Measurements from ENCODE around the gene NTF4.
"Not testable (repeated sequence)": the region's sequence is repeated elsewhere in the genome, so short reads cannot be mapped to it uniquely, and the experiment has no call there.

Gene NTF4

DNA sequence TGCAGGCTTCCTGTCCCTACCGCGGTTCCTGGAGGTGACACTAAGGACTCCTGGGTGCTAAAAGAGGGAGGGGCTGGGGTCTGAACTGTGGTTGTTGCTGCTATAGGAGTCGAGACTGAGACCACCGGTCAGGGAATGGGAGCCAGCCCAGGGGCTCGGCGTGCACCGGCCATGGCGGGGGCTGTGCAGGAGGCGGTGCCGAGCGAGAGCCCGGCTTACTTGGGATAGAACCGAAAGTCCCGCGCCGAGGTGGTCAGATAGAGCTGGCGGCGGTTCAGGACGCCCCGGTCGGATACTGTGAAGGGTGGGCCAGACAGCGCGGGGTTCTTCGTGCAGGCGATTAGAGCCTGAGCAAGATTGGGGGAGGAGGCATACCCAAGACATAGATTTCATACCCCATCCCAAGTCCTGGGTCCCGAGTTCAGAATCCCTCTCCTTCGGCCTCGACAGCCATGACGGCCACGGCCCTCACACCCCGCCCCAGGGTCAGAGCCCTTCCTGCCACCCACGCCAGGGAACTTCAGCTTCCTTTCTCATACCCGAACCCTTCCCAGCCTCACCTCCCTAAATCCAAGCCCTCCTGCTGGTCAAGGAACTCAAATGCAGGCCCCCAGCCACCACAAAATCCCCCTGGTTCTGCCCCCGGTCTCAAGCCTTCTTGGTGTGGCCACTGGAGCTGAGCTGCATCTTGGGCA lies 7.6 kb downstream of the NTF4 start:
- not testable (repeated sequence) for DNase-seq (ENCODE audit: low spot score)

DNA sequence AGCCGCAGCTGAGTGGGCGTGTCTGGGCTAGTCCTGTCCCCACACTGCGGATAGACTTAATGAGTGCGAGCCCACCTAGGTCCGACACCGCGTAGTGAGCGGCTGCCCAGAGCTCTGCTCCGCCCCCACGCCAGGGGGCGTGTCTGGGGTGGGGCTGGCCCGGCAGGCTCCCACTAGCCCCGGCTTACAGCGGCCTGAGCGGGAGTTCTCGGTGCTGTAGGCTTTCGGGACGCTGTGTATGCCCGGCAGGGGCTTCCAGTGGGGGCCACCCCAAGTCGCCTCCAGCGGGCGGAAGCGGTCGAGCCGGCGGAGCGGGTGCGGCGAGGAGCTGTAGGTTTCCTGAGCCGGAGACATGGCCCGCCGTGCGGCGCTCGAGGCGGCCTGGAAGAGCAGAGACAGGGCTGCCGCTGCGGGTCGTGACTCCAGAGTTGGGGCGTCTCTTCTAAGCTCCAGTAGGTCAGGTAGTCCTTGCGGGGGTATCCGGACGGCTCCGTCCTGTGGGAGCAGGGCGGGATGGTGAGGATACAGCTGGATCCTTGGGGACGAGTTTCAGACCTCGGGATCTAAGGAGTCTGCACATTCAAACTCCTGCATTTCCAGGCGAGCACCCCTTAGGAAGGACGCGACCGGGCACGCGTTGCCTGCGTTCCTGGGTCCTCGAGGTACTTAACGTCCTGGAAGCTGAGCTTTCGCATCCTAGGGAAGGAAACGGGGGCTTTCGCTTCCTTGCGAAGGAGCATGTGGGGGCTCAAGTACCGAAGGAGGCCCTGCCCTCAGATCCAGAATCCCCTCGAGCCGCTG lies 8.3 kb downstream of the NTF4 start:
- DNase-seq (ENCODE audit: low spot score), result no peak

DNA sequence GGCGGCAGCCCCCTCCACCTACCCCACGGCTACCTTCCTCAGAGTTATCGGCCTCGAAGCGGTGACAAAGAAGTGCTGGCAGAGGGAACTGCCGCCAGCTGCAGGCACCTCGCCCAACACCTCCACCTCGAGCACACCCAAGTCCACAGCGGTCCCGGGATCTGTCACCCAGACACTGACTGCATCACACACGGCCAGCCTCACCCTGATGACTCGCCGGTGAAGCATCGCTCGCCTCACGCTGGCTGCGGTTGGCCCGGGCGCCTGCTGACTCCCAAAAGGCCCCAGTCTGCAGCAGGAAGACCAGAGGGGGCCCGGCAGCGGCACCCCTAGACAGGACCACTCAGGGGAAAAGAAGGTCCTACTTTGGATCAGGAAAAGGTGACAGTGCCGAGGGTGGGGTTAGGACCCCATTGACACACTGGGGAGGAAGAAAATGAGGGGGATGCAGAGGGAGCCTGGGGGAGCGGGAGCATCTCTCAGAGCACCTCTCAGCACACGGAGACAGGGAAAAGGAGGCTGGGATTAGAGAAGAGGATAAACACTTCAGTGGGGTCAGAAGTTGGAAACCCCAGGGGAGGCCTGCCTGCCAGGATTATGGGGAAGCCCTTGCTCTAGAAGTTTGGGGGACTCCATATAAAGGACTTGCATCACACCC lies 14.1 kb downstream of the NTF4 start:
- DNase-seq (ENCODE audit: low spot score), result peak; percentile 70

DNA sequence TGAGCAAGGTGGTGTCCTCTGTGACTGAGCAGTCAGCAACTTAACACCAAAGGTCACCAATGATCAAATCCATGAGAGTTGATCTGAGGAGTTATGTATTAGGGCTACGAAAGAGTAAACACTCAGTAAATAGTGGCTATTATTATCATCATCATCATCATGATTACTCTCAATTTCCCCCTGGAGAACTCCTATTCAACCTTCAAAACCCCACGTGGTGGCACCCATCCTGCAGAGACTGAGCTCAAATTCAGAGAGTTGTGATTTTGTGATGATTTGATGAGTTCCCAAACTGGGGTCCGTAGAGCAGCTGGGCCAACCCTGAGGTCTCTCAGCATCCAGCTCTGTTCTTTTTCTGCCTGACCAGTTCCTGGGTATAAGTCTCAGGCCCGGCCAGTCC lies 14.8 kb downstream of the NTF4 start:
- not testable (repeated sequence) for DNase-seq (ENCODE audit: low spot score)

DNA sequence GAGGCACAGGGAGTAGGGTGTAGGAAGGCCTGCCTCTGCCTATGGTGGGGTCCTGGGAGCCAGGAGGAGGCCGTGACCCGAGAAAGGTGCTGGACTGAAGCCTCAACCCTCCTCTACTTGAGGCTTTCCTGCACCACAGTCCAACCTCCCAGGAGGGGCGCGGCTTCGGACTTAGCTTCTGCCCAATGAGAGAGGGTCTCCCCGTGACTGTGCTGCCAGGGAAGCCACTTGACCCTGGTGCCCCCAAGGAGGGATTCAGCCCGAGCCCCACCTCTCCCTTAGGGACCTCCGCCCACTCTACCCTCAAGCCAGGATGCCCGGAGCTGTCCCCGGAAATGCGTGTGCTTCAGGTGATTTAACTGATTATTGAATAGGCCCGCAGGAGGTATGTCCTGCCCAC lies 15.6 kb downstream of the NTF4 start, which contains the start of gene CGB8:
Gene CGB8, minus strand, starts transcription at position 101 of the 400 bp plus-strand sequence. CDS start 372 bp downstream, outside the sequence.
- DNase-seq (ENCODE audit: low spot score), result not testable (repeated sequence)

DNA sequence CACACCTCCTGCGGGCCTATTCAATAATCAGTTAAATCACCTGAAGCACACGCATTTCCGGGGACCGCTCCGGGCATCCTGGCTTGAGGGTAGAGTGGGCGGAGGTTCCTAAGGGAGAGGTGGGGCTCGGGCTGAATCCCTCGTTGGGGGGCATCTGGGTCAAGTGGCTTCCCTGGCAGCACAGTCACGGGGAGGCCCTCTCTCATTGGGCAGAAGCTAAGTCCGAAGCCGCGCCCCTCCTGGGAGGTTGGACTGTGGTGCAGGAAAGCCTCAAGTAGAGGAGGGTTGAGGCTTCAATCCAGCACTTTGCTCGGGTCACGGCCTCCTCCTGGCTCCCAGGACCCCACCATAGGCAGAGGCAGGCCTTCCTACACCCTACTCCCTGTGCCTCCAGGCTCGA lies 21.1 kb downstream of the NTF4 start, which contains the start of gene CGB5:
Gene CGB5, plus strand, starts transcription at position 301 of the 400 bp plus-strand sequence. CDS start 362 bp downstream, outside the sequence.
- not testable (repeated sequence) for DNase-seq (ENCODE audit: low spot score)

DNA sequence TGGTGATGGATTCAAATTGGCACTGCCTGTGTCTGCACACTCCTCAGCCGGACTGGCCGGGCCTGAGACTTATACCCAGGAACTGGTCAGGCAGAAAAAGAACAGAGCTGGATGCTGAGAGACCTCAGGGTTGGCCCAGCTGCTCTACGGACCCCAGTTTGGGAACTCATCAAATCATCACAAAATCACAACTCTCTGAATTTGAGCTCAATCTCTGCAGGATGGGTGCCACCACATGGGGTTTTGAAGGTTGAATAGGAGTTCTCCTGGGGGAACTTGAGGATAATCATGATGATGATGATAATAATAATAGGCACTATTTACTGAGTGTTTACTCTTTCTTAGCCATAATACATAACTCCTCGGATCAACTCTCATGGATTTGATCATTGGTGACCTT lies 22.0 kb downstream of the NTF4 start:
- DNase-seq (ENCODE audit: low spot score), result not testable (repeated sequence)

DNA sequence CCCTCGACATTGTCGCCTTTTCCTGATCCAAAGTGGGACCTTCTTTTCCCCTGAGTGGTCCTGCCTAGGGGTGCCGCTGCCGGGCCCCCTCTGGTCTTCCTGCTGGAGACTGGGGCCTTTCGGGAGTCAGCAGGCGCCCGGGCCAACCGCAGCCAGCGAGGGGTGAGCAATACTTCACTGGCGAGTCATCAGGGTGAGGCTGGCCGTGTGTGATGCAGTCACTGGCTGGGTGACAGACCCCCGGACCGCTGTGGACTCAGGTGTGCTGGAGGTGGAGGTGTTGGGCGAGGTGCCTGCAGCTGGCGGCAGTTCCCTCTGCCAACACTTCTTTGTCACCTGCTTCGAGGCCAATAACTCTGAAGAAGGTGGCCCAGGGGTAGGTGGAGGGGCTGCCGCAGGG lies 22.4 kb downstream of the NTF4 start:
- DNase-seq (ENCODE audit: low spot score), result no peak

DNA sequence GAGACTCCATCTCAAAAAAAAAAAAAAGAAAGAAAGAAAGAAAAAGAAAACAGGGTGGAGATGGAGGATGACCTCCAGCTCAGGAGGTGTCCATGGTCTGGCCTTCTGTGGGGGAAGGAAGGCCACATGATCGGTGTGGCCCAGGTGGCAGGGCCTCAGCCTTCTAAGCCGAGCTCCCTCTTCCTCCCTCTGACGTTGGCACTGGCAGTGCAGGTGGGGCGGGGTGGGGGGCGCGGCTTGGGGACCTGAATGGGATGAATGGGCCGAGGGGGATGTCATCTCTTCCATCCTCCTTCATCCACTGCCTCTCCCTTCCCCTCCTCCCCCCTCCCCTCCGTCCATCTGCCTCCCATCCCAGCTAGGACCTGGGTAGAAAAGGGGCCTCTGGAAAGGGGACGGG lies 24.9 kb downstream of the NTF4 start:
- DNase-seq (ENCODE audit: low spot score), result not testable (repeated sequence)

DNA sequence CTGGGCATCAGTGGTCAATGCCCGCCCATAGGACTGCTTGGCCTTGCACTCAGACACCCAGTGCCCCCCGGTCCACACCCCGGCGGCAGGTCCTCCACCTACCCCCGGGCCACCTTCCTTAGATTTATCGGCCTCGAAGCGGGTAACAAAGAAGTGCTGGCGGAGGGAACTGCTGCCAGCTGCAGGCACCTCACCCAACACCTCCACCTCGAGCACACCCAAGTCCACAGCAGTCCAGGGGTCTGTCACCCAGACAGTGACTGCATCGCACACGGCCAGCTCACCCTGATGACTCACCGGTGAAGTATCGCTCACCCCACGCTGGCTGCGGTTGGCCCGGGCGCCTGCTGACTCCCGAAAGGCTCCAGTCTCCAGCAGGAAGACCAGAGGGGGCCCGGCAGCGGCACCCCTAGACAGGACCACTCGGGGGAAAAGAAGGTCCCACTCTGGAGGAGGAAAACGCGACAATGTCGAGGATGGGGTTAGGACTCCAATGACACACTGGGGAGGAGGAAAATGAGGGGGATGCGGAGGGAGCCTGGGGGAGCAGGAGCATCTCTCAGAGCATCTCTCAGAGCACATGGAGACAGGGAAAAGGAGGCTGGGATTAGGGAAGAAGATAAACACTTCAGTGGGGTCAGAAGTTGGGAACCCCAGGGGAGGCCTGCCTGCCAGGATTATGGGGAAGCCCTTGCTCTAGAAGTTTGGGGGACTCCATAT lies 25.9 kb downstream of the NTF4 start:
- DNase-seq (ENCODE audit: low spot score), result peak; percentile 87

DNA sequence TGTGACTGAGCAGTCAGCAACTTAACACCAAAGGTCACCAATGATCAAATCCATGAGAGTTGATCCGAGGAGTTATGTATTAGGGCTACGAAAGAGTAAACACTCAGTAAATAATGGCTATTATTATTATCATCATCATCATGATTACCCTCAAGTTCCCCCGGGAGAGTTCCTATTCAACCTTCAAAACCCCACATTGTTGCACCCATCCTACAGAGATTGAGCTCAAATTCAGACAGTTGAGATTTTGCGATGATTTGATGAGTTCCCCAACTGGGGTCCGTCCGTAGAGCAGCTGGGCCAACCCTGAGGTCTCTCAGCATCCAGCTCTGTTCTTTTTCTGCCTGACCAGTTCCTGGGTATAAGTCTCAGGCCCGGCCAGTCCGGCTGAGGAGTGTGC lies 26.5 kb downstream of the NTF4 start:
- not testable (repeated sequence) for DNase-seq (ENCODE audit: low spot score)

DNA sequence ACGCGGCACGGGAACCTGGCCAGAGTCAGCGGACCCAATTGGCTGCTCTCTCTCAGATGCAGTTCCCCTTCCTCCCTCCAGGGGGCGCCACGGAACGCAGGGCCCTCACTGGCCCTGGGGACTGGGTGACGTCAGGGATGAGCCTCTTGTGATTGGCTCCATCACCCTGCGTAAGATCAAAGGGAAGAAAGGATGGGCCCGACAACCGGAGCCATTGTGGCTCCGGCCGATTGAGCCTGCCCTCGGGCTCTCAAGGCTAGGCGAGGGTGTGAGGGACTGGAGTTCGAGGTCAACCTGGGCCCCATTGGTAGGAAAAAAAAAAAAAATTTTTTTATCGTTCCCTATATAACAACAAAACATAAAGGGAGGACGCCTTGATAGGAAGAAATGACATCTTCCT lies 27.8 kb downstream of the NTF4 start, which contains the start of gene CGB1:
Gene CGB1, minus strand, starts transcription at position 81 of the 400 bp plus-strand sequence. CDS start 184 bp downstream, outside the sequence.
- DNase-seq (ENCODE audit: low spot score), result peak; percentile 44

DNA sequence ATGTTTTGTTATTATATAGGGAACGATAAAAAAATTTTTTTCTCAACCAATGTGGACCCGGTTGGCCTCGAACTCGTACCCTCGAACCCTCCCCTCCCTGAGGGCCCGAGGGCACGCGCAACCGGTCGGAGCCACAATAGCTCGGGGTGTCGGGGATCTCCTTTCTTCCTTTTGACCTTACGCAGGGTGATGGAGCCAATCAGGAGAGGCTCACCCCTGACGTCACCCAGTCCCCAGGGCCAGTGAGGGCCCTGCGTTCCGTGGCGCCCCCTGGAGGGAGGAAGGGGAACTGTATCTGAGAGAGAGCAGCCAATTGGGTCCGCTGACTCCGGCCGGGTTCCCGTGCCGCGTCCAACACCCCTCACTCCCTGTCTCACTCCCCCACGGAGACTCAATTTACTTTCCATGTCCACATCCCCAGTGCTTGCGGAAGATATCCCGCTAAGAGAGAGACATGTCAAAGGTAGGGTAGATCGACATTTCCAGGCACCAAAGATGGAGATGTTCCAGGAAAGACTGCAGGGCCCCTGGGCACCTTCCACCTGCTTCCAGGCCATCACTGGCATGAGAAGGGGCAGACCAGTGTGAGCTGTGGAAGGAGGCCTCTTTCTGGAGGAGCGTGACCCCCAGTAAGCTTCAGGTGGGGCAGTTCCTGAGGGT lies 32.8 kb downstream of the NTF4 start, which contains the start of gene CGB2:
Gene CGB2, plus strand, starts transcription at position 249 of the 660 bp plus-strand sequence. Its CDS starts 206 bp downstream, at position 455.
- not testable (repeated sequence) for DNase-seq (ENCODE audit: low spot score)

DNA sequence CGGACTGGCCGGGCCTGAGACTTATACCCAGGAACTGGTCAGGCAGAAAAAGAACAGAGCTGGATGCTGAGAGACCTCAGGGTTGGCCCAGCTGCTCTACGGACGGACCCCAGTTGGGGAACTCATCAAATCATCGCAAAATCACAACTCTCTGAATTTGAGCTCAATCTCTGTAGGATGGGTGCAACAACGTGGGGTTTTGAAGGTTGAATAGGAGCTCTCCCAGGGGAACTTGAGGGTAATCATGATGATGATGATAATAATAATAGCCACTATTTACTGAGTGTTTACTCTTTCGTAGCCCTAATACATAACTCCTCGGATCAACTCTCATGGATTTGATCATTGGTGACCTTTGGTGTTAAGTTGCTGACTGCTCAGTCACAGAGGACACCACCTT lies 34.3 kb downstream of the NTF4 start:
- DNase-seq (ENCODE audit: low spot score), result not testable (repeated sequence)

DNA sequence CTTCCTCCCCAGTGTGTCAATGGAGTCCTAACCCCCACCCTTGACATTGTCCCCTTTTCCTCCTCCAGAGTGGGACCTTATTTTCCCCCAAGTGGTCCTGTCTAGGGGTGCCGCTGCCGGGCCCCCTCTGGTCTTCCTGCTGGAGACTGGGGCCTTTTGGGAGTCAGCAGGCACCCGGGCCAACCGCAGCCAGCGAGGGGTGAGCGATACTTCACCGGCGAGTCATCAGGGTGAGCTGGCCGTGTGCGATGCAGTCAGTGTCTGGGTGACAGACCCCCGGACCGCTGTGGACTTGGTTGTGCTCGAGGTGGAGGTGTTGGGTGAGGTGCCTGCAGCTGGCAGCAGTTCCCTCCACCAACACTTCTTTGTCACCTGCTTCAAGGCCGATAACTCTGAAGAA lies 34.9 kb downstream of the NTF4 start:
- DNase-seq (ENCODE audit: low spot score), result not testable (repeated sequence)

DNA sequence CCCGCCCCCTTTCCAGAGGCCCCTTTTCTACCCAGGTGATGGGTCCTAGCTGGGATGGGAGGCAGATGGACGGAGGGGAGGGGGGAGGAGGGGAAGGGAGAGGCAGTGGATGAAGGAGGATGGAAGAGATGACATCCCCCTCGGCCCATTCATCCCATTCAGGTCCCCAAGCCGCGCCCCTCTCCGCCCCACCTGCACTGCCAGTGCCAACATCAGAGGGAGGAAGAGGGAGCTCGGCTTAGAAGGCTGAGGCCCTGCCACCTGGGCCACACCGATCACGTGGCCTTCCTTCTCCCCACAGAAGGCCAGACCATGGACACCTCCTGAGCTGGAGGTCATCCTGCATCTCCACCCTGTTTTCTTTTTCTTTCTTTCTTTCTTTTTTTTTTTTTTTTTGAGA lies 35.9 kb downstream of the NTF4 start:
- not testable (repeated sequence) for DNase-seq (ENCODE audit: low spot score)

DNA sequence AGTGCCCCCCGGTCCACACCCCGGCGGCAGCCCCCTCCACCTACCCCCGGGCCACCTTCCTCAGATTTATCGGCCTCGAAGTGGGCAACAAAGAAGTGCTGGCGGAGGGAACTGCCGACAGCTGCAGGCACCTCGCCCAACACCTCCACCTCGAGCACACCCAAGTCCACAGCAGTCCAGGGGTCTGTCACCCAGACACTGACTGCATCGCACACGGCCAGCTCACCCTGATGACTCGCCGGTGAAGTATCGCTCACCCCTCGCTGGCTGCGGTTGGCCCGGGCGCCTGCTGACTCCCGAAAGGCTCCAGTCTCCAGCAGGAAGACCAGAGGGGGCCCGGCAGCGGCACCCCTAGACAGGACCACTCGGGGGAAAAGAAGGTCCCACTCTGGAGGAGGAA lies 39.0 kb downstream of the NTF4 start:
- DNase-seq (ENCODE audit: low spot score), result not testable (repeated sequence)

DNA sequence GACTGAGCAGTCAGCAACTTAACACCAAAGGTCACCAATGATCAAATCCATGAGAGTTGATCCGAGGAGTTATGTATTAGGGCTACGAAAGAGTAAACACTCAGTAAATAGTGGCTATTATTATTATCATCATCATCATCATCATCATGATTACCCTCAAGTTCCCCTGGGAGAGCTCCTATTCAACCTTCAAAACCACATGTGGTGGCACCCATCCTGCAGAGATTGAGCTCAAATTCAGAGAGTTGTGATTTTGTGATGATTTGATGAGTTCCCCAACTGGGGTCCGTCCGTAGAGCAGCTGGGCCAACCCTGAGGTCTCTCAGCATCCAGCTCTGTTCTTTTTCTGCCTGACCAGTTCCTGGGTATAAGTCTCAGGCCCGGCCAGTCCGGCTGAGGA lies 39.5 kb downstream of the NTF4 start:
- DNase-seq (ENCODE audit: low spot score), result not testable (repeated sequence)

DNA sequence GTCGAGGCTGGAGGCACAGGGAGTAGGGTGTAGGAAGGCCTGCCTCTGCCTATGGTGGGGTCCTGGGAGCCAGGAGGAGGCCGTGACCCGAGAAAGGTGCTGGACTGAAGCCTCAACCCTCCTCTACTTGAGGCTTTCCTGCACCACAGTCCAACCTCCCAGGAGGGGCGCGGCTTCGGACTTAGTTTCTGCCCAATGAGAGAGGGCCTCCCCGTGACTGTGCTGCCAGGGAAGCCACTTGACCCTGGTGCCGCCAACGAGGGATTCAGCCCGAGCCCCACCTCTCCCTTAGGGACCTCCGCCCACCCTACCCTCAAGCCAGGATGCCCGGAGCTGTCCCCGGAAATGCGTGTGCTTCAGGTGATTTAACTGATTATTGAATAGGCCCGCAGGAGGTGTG lies 40.4 kb downstream of the NTF4 start, which contains the start of gene CGB3:
Gene CGB3, minus strand, starts transcription at position 101 of the 400 bp plus-strand sequence. CDS start 362 bp downstream, outside the sequence.
- not testable (repeated sequence) for DNase-seq (ENCODE audit: low spot score)

DNA sequence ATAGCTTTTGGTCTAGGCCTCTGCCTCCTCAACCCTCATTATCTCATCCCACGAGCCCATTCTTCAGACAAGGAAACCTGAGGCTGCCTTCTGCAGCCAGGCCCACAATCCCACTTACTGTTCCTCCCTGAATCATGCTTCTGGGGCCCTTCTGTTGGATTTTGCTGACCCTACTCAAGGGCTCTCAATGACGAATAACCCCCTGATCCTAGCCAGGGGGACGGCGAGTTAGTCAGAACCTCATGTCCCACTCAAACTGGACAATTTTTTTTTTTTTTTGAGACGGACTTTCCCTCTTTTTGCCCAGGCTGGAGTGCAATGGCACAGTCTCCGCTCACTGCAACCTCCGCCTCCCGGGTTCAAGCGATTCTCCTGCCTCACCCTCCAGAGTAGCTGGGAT lies 42.5 kb downstream of the NTF4 start:
- no peak for DNase-seq (ENCODE audit: low spot score)

All from RKO (cell line).